Measurements from ENCODE around the gene HOXD1.

The HOXD1 gene

DNA sequence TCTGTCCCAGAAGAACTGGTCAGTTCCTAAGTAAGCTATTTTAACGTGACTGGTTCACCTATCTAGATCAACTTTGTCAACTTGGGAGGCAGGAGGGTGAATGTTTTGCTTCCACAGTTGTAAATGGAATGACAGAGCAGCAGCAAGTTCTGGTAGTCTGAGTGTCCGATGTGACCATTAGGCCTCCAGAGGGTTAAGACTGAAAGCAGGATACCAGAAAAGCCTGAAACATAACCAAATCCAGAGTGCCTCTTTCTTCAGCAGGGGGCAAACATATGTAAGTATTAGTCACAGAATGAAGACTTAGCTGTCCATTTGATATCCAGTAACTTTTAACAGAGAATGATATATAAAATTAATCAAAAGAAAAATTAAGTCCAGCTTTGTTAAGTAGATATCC lies 22.2 kb upstream of the HOXD1 start:
- no peak for DNase-seq (ENCODE audit: low read depth, low spot score)
- no peaks in the 10 kb centered on the region for H3K9me3 ChIP-seq (ENCODE audit: low read depth, low read length)
- peaks cover 5% of the 10 kb centered on the region; the same call in 1 of the 2 replicates for H3K36me3 ChIP-seq (ENCODE audit: insufficient read depth, low read length)
- no peak overlapping the region for H3K9ac ChIP-seq (ENCODE audit: insufficient read length)
- H3K4me3 ChIP-seq = no peak overlapping the region
- TF ChIP-seq FOXP2 (optimal IDR thresholded peaks at IDR 0.05; ENCODE audit: control extremely low read depth, extremely low read length, insufficient read depth) (no peak), EZH2 (IDR thresholded peaks at IDR 0.05) (no peak), POLR2AphosphoS5 (IDR thresholded peaks at IDR 0.05; ENCODE audit: borderline replicate concordance, low read depth, low read length) (no peak)
- no peak overlapping the region for H3K27ac ChIP-seq

DNA sequence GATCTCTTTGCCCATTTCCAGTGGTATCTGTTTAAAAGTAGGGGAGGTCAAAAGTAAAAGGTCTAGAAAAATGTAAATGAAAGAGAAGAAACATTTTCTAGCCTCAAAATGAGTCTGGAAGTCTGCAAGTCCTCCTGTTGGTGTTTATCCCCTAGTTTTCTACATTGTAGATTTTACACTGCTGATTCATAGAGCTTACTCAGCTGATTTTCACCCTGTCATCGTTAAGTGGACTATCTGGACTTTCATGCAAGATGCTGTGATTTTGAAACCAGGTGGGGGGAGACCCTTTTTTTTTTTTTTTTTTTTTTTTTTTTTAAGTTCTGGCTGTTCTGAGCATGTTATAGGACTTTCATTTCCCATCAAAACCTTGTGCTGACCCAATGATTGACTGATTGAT lies 21.1 kb upstream of the HOXD1 start:
- no peak overlapping the region for H3K9ac ChIP-seq (ENCODE audit: insufficient read length)
- H3K4me3 ChIP-seq = no peak overlapping the region
- no peak for DNase-seq (ENCODE audit: low read depth, low spot score)
- no peaks in the 10 kb centered on the region for H3K9me3 ChIP-seq (ENCODE audit: low read depth, low read length)
- TF ChIP-seq EZH2 (IDR thresholded peaks at IDR 0.05) (no peak), POLR2AphosphoS5 (IDR thresholded peaks at IDR 0.05; ENCODE audit: borderline replicate concordance, low read depth, low read length) (no peak), FOXP2 (optimal IDR thresholded peaks at IDR 0.05; ENCODE audit: control extremely low read depth, extremely low read length, insufficient read depth) (no peak)
- H3K36me3 ChIP-seq (ENCODE audit: insufficient read depth, low read length) = peaks cover 5% of the 10 kb centered on the region; the same call in 1 of the 2 replicates
- no peak overlapping the region for H3K27ac ChIP-seq

DNA sequence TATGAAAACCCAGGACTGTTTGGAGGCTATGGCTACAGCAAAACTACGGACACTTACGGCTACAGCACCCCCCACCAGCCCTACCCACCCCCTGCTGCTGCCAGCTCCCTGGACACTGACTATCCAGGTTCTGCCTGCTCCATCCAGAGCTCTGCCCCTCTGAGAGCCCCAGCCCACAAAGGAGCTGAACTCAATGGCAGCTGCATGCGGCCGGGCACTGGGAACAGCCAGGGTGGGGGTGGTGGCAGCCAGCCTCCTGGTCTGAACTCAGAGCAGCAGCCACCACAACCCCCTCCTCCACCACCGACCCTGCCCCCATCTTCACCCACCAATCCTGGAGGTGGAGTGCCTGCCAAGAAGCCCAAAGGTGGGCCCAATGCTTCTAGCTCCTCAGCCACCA lies 19.3 kb upstream of the HOXD1 start:
- TF ChIP-seq FOXP2 (optimal IDR thresholded peaks at IDR 0.05; ENCODE audit: control extremely low read depth, extremely low read length, insufficient read depth) (no peak), EZH2 (IDR thresholded peaks at IDR 0.05) (no peak)
- Histone ChIP-seq H3K4me3 (no peak overlapping the region), H3K9me3 (ENCODE audit: low read depth, low read length) (no peaks in the 10 kb centered on the region), H3K27ac (no peak overlapping the region), H3K36me3 (ENCODE audit: insufficient read depth, low read length) (peaks cover 2% of the 10 kb centered on the region; the same call in 1 of the 2 replicates), H3K9ac (ENCODE audit: insufficient read length) (no peak overlapping the region)
- no peak for DNase-seq (ENCODE audit: low read depth, low spot score)

DNA sequence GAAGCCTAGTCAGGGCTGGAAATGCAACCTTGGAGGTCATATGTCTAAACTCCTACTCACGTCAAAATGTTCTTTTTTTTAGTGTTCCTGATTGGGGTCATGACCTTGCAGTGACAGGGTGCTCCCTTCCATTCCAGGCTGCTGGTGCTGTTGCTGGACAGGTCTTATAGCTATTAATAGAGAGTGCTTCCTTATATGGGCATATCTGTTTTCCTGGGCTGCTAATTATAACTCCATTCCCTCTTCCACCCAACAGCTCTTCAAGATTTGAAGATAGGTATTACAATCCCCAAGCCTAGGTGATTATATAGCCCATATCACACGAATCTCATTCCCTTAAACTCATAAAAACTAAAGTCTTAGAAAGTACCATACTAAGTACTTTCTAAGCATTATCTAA lies 18.8 kb upstream of the HOXD1 start:
- Histone ChIP-seq H3K36me3 (ENCODE audit: insufficient read depth, low read length) (no peaks in the 10 kb centered on the region; the same call in 1 of the 2 replicates), H3K27ac (no peak overlapping the region), H3K9ac (ENCODE audit: insufficient read length) (no peak overlapping the region), H3K4me3 (no peak overlapping the region), H3K9me3 (ENCODE audit: low read depth, low read length) (no peaks in the 10 kb centered on the region)
- TF ChIP-seq EZH2 (IDR thresholded peaks at IDR 0.05) (no peak), POLR2AphosphoS5 (IDR thresholded peaks at IDR 0.05; ENCODE audit: borderline replicate concordance, low read depth, low read length) (no peak), FOXP2 (optimal IDR thresholded peaks at IDR 0.05; ENCODE audit: control extremely low read depth, extremely low read length, insufficient read depth) (no peak)
- no peak for DNase-seq (ENCODE audit: low read depth, low spot score)

DNA sequence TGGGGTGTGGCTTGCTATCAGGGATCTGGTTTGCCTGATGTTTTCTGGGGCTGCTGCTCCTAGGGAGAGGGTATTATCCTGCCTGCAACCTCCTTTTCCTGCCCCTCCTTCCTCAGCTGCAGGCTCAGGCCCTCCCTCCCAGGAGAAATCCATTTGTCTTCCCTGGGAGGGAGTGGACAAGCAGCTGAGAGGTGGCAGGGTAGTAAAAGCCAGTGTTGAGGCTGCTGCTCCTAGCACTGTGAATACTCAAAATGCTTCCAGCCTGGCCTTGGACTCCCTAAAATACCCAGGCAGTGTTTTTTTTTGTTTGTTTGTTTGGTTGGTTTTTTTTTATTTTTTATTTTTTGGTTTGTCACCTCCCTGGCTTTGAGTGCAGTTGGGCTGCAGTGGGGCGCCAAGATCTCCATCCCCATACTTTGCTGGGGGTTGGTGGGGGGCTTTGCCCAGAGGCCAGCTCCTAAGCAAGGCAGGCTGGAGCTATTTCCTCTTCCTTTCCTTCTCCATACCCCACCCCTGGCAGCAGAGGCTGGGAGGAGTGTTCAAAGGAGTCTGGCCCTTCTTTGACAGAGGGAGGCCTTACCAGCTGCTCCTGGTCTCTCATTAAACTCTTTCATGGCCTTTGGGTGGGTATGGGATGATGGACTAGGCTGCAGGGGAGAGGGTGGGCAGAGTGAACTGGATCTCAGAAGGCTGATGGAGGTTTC lies 17.7 kb upstream of the HOXD1 start:
- no peak for TF ChIP-seq EZH2 (IDR thresholded peaks at IDR 0.05)
- TF ChIP-seq POLR2AphosphoS5 (IDR thresholded peaks at IDR 0.05; ENCODE audit: borderline replicate concordance, low read depth, low read length) = no peak
- no peak for TF ChIP-seq FOXP2 (optimal IDR thresholded peaks at IDR 0.05; ENCODE audit: control extremely low read depth, extremely low read length, insufficient read depth)
- H3K4me3 ChIP-seq = no peak overlapping the region
- H3K27ac ChIP-seq = no peak overlapping the region
- no peak for DNase-seq (ENCODE audit: low read depth, low spot score)
- H3K36me3 ChIP-seq (ENCODE audit: insufficient read depth, low read length) = no peaks in the 10 kb centered on the region; the same call in 1 of the 2 replicates
- H3K9me3 ChIP-seq (ENCODE audit: low read depth, low read length) = no peaks in the 10 kb centered on the region
- no peak overlapping the region for H3K9ac ChIP-seq (ENCODE audit: insufficient read length)

DNA sequence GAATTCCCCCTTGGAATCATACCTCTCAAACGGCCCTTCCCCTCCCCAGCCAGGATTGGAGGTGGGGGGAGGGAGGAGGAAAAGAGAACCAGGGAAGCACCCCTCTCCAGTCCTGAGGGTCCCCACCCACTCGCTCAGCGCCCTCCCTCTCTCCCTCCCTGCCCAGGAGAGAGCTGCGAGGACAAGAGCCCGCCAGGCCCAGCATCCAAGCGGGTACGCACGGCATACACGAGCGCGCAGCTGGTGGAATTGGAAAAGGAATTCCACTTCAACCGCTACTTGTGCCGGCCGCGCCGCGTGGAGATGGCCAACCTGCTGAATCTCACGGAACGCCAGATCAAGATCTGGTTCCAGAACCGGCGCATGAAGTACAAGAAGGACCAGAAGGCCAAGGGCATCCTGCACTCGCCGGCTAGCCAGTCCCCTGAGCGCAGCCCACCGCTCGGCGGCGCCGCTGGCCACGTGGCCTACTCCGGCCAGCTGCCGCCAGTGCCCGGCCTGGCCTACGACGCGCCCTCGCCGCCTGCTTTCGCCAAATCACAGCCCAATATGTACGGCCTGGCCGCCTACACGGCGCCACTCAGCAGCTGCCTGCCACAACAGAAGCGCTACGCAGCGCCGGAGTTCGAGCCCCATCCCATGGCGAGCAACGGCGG lies 17.0 kb upstream of the HOXD1 start:
- DNase-seq (ENCODE audit: low read depth, low spot score) = no peak
- no peaks in the 10 kb centered on the region for H3K9me3 ChIP-seq (ENCODE audit: low read depth, low read length)
- no peak overlapping the region for H3K9ac ChIP-seq (ENCODE audit: insufficient read length)

DNA sequence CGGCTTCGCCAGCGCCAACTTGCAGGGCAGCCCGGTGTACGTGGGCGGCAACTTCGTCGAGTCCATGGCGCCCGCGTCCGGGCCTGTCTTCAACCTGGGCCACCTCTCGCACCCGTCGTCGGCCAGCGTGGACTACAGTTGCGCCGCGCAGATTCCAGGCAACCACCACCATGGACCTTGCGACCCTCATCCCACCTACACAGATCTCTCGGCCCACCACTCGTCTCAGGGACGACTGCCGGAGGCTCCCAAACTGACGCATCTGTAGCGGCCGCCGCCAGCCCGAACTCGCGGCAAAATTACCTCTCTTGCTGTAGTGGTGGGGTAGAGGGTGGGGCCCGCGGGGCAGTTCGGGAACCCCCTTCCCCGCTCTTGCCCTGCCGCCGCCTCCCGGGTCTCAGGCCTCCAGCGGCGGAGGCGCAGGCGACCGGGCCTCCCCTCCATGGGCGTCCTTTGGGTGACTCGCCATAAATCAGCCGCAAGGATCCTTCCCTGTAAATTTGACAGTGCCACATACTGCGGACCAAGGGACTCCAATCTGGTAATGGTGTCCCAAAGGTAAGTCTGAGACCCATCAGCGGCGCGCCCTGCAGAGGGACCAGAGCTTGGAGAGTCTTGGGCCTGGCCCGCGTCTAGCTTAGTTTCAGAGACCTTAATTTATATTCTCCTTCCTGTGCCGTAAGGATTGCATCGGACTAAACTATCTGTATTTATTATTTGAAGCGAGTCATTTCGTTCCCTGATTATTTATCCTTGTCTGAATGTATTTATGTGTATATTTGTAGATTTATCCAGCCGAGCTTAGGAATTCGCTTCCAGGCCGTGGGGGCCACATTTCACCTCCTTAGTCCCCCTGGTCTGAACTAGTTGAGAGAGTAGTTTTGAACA lies 16.2 kb upstream of the HOXD1 start:
- Histone ChIP-seq H3K27ac (no peak overlapping the region), H3K9ac (ENCODE audit: insufficient read length) (no peak overlapping the region), H3K36me3 (ENCODE audit: insufficient read depth, low read length) (no peaks in the 10 kb centered on the region; the same call in 1 of the 2 replicates), H3K9me3 (ENCODE audit: low read depth, low read length) (no peaks in the 10 kb centered on the region), H3K4me3 (no peak overlapping the region)
- TF ChIP-seq FOXP2 (optimal IDR thresholded peaks at IDR 0.05; ENCODE audit: control extremely low read depth, extremely low read length, insufficient read depth) = no peak
- TF ChIP-seq EZH2 (IDR thresholded peaks at IDR 0.05) = no peak
- no peak for TF ChIP-seq POLR2AphosphoS5 (IDR thresholded peaks at IDR 0.05; ENCODE audit: borderline replicate concordance, low read depth, low read length)
- DNase-seq (ENCODE audit: low read depth, low spot score) = no peak

More for the DNA sequence above, 17.0 kb upstream of the HOXD1 start:
- H3K36me3 ChIP-seq (ENCODE audit: insufficient read depth, low read length) = no peaks in the 10 kb centered on the region; the same call in 1 of the 2 replicates
- no peak overlapping the region for H3K27ac ChIP-seq
- H3K4me3 ChIP-seq = no peak overlapping the region
- TF ChIP-seq EZH2 (IDR thresholded peaks at IDR 0.05) = no peak

DNA sequence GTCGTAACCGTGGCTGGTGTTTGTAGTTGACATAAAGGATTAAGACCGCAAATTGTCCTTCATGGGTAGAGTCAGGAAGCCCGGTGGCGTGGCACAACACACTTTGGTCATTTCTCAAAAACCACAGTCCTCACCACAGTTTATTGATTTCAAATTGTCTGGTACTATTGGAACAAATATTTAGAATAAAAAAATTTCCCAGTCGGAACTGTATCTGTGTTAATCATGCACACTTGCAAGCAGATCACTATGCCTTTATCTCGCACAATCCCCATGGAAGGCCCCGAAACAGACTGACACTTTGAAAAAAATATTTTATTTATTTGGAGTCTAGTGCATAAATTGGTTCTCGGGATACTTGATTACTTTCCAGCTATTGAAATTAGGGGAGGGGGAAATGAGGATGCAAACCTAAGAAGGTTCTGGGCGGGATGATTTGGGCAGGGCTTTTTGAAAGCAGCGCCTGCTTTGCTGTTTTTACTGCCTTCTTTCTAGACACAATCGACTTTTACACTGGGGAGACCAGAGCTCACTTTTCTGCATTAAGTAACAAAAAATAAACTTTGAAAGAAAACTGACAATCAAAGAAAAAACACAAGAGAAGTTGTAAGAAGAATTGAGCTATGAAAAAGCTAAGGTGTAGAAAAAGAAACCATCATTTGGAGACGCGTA lies 15.4 kb upstream of the HOXD1 start:
- Histone ChIP-seq H3K9ac (ENCODE audit: insufficient read length) (no peak overlapping the region), H3K27ac (no peak overlapping the region), H3K9me3 (ENCODE audit: low read depth, low read length) (no peaks in the 10 kb centered on the region), H3K36me3 (ENCODE audit: insufficient read depth, low read length) (no peaks in the 10 kb centered on the region; the same call in 1 of the 2 replicates), H3K4me3 (no peak overlapping the region)
- DNase-seq (ENCODE audit: low read depth, low spot score) = no peak
- TF ChIP-seq FOXP2 (optimal IDR thresholded peaks at IDR 0.05; ENCODE audit: control extremely low read depth, extremely low read length, insufficient read depth) (no peak), POLR2AphosphoS5 (IDR thresholded peaks at IDR 0.05; ENCODE audit: borderline replicate concordance, low read depth, low read length) (no peak), EZH2 (IDR thresholded peaks at IDR 0.05) (no peak)

Data from SK-N-MC (cell line).